ENCODE data around the gene NLRP1.
"Not testable (repeated sequence)": the region's sequence is repeated elsewhere in the genome, so short reads cannot be mapped to it uniquely, and the experiment has no call there.

Gene NLRP1

DNA sequence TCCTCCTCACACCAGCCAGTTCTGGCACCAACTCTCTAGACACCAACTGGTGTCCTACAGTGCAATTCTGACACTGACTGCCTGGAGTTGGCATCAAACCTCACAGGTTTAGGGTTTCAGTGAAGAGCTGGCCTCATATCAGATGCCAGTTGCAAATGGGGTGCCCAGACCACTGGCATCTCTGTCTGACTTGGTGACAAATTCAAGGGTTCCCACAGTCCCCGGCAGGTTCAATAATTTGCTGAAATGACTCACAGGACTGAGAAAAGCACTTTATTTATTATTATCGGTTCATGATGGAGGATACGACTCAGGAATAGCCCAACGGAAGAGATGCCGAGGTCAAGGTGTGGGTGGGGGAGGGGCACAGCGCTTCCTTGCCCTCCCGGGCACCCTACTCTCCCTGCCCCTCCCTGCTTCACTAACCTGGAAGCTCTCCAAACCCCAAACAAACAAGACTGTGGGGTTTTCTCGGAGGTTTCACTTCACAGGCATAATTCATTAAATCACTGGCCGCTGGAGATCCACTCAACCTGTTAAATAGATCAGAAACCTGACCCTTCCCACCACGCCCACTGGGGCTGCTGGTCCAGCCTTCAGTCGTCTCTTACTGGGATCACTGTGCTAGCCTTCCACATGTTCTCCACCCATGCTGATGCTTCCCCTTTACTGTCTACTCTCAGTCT, 1.7 kb upstream of the NLRP1 start:
- DNase-seq: peak in 1 of 2 donors; percentile 16

DNA sequence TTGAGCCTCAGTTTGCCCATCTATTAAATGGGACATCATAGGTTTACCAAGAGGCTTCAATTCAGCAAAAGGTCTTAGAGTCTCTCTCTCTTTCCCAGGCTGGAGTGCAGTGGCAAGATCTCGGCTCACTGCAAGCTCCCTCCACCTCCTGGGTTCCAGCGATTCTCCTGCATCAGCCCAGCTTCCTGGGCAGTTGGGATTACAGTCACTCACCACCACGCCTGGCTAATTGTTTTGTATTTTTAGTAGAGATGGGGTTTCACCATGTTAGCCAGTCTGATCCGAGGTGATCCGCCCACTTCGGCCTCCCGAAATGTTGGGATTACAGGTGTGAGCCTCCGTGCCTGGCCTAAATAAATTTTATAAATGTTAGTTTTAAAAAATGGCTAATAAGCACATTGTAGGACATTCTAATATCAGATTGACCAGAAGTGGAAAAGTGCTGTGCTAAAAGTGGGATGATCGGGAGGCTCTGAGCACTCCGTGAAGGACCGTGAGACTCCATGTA, 1.0 kb upstream of the NLRP1 start:
- no peak for DNase-seq

DNA sequence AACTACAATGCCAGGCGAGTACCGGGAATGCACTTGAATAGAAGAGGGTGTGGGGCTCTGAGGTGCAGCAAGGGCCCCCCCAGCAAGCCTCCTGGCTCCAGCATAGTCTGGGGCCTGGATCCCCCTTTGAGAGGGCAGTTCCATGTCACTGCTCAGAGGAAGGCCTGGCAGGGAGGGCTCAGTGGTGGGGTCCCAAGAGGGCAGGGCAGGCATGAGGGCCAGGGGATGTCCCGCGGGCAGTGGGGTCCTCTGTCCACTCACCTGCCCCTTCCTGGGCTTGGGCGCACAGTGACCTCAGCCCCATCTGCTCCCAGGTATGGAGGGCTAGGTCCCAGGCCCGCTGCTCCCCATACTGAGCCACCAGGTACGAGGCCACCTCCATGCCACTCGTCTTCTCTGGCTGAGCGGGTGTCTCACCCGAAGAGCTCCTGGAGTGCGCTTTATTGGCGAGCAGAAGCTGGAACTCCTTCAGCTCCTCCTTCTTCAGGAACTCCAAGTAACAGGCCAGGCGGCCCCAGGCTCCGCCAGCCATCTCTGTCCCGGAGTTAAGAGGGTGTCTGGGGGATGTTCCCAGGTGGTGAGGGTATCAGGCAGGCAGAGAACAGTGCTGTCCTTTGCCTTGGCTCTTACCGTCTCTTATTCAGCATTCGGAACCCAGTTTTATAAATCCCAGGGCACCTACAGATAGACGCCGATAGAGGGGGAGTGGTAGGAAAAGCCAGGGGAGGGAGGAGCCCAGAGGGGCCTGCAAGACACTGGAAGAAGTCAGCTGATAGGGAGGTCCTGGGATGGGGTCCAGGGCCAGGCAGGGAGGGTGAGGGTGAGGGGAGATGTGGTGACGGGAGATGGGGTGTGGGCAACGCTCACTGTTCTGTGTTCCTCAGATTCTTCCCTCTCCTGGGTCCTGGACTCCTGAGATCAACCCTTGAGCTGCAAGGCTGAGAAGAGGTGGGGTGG, 605 bp downstream of the NLRP1 start:
- DNase-seq: peak in 1 of 2 donors; percentile 16

DNA sequence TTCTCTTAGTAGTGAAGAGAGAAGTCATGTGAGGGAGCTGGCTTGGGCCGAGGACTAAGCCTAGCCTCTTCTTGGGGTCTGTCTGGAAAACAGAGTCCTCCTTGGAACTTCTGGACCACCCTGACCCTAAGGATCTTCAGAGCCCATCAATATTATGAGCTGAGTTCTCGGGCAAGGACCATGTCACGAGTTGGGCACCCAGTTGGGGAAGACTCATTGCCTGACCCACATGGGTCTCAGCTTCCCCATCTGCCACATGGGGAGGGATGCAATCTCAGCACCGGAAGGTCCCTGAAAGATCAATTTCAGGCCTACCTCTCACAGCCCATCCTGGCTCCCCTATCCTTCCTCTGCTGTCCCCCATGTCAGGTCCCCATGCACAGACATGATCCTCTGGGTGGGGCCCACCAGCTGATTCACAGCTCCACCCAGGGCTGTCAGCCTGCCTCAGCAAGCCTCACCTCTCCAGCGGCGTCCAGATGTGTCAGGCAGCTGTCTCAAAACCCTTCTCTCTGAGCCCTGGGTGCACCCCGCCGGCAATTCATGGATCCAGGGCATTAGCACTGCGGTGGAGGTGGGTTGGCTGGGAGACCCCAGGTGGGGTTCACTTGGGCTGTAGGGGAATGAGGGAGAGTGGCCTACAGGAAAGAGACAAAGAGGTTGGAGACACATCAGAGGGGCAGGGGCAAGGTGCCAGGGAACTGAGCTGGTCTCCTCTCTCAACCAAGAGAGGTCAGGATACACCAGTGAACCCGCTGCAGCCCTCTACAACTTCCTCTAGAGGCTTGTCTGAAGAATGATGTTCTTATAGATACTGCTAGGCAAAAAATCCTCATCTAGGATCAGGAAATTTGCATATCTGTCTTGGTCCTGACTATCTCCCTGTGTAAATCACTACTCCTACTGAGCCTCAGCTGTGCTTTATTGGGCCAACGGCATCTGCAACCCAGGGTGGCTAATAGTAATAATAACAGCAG, 1.8 kb downstream of the NLRP1 start:
- DNase-seq: no peak

GRCh38 chr17:5581655-5582054, 2.7 kb downstream of the NLRP1 start:
- DNase-seq: no peak

- no peak for DNase-seq
These were observed 3.3 kb downstream of the NLRP1 start for GRCh38 chr17:5580969-5581368.

DNA sequence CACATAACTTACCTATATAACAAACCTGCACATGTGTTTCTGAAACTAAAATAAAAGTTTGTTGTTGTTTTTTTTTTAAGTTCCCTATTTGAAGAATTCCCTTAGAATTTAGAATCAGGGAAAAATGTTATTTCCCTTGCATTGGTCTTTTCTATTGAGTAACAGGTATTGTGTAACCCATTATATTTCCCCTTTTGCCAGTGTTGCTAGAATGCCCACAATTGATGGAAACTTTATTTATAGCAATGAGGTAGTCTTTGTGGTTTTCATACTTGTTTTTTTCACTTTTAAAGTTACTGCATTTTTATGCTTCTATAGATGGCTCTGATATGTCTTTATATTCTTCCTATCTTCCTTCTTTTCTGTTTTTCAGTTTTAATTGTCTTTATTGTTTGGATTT, 3.9 kb downstream of the NLRP1 start:
- no peak for DNase-seq

- DNase-seq: not testable (repeated sequence)
These were observed 5.5 kb downstream of the NLRP1 start for GRCh38 chr17:5578768-5579167.

DNA sequence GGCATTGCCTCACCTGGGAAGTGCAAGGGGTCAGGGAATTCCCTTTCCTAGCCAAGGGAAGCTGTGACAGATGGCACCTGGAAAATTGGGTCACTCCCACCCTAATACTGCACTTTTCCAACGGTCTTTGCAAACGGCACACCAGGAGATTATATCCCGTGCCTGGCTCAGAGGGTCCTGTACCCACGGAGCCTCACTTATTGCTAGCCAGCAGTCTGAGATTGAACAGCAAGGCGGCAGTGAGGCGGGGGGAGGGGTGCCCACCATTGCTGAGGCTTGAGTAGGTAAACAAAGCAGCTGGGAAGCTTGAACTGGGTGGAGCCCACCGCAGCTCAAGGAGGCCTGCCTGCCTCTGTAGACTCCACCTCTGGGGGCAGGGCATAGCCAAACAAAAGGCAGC, 11.3 kb downstream of the NLRP1 start:
- DNase-seq: not testable (repeated sequence)

DNA sequence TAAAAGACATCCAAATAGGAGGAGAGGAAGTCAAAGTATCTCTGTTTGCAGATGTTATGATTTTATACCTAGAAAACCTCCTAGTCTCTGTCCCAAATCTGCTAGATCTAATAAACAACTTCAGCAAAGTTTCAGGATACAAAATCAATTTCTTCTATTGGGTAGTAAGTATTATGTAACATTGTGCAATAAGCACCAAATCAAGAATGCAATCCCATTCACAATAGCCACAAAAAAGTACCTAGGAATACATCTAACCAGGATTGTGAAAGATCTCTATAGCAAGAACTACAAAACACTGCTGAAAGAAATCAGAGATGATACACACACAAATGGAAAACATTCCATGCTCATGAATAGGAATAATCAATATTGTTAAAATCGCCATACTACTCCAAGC, 13.0 kb downstream of the NLRP1 start:
- no peak for DNase-seq

DNA sequence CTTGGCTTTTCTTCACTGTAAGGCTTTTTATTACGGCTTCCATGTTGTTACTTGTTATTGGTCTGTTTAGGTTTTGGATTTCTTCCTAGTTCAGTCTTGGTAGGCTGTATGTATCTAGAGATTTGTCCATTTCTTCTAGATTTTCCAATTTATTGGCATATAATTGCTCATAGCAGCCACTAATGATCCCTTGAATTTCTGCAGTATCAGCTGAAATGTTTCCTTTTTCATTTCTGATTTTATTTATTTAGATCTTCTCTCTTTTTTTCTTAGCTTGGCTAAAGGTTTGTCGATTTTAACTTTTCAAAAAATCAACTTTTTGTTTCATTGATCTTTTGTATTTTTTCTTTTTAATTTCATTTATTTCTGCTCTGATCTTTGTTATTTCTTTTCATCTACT, 18.5 kb downstream of the NLRP1 start:
- DNase-seq: no peak

- DNase-seq: no peak
These were observed 20.9 kb downstream of the NLRP1 start for GRCh38 chr17:5563456-5563855.

- no peak for DNase-seq
These were observed 21.5 kb downstream of the NLRP1 start for GRCh38 chr17:5562661-5563360.

DNA sequence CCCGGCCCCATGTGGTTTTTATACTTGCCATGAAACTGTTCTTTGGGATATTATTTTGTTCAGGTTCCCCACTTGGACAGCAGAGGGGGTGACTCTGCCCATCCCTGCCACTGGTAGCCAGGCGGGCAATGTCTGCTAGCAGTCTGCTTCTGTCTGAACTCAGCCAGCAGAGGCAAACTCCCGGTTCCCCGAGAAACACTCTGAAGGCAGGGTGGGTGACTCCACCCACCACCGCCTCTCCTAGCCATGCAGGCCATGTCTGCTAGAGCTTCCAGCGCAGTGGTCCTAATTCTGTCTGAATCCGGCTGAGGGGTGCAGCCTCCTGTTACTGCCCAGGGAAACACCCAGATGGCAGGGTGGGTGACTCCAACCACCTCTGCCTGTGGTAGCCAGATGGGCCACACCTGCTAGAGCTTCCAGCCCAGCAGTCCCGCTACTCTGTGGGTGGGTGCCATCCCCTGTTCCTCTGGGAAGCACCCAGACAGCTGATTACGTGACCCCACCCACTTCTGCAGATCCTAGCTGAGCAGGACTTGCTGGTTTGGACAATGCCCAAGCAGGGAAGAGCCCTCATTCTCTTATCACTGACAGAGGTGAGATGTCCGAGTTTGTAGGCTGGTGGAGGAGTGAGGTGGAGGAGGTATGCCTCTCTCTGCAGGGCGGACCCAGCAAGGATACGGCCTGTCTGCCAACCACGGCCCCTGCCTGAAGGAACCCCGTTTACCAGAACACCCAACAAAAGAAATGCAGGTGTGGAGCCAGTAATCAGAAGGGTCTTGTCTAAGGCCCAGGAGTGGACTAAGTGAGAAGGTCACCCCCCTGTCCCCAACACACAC, 22.4 kb downstream of the NLRP1 start:
- no peak for DNase-seq

DNA sequence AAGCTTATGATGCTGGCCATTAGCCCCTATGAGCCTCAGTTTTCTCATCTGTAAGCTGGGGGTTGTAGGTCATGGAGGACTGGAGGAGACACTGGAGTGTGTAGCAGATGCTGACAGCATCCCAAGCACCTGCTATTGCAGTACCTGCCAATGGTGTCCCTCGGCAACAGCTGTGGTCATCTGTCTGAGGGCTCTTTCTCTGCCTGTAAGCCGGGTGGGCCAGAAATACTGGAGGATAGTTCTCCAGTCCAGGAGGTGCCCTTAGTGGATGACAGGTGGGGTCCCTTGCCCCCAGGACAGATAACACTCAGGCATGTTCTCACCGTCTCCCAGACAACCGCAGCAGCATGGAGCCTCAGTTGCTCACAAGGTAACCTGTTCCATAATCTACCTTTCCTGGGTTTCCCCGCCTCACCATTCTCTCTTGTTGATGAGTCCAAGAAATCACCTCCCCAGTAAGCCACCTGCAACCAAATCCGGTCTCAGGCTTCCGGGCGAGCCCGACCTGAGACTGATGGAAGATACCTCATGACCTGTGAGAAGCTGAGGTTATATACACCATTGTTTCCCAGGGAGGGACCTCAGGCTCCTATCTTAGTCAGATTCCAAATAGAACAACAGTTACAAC, 23.8 kb downstream of the NLRP1 start:
- DNase-seq: no peak

- DNase-seq: no peak
These were observed 25.2 kb downstream of the NLRP1 start for GRCh38 chr17:5558815-5559785.

DNA sequence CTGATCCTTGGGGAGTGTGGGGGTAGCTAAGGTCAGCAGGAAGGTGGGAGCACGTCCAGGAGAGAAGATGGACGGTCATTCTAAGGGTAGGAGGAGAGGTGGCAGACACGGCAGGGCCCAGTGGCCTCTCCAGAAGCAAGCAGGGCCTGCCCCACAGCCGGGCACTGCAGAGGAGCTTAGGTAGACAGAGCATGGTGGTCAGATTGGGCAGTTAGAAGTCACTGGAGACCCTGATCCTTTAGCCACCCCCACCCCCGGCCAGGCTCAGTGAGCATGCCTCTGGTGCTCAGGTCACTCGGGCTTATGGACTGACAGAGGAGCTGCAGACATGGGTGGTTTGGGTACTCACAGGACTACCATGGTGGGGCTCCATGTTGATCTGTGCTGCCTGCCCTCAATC, 26.3 kb downstream of the NLRP1 start:
- DNase-seq: no peak

DNA sequence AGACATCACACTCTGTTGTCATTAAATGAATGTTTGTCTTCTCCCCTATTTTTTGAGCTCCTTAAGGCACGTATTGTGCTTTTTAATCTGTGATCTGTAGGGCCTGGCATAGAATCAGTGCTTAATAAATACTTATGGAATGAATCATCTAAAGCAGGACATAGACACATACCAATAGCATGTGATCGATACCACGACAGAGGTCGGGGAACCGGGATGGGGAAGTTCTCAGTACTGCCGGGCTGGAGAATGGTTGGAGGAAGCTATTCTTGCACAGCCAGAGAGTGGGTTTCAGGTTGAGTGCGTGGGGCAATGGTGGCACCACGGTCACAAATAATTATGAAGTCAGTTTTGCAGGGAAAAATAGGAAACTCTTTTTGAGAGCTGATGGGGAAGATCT, 26.8 kb downstream of the NLRP1 start:
- no peak for DNase-seq

DNA sequence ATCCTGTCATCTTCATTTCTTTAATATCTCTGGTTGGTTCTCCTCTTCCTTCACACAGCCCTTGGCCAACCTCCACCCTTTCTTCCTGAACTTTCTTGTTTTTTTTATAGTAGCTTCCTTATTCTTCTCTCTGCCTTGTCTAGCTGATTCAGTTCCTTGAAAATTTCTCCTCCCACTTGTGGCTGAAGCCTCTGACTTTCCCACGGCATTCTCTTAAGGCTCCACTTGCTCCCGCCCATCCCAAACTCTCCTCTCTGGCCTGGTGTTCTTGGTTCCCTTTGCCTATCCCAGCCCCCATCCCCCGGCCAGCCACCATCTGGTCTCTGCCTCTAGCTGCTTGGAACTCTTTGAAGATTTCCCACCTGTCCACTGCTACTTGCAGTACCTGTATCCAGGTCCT, 29.1 kb downstream of the NLRP1 start:
- DNase-seq: no peak
